Heart left ventricle (tissue), 16 donors: ENCODE results near the gene GAK. TPM values are rescaled to one million over a fixed set of nuclear protein-coding genes. Genes with fewer than 3 reads are reported as not detected.

ENCODE experiments used
- ATAC-seq, 4 donors: fragments of 200-7000 bp; cut with Tn5 transposase; one replicate each; pipeline ENCODE4 v1.9.1; 2020 to 2022; ENCODE audit warnings: moderate library complexity in 4 of 4, mild to moderate bottlenecking in 3 of 4, moderate number of reproducible peaks in 1 of 4
- DNase-seq, 5 donors: peaks; one replicate each; pipeline ENCODE4 v3.0.0-alpha.2; 2020
- H3K27ac ChIP-seq, 12 donors: fragments of 200-600 bp; sonication (generic) in 4 of 12; one replicate each; pipeline versions ENCODE4 v1.5.0 to v1.8.0; 2016 to 2022; ENCODE audit warnings: mild to moderate bottlenecking in 2 of 12
- H3K27me3 ChIP-seq, 9 donors: fragments of 200-600 bp; sonication (generic) in 2 of 9; one replicate each; pipeline versions ENCODE4 v1.5.1 to v1.8.0; 2016 to 2022; ENCODE audit warnings: mild to moderate bottlenecking in 3 of 9
- H3K36me3 ChIP-seq, 9 donors: fragments of 200-600 bp; sonication (generic) in 2 of 9; one replicate each; pipeline versions ENCODE4 v1.5.0 to v1.8.0; 2018 to 2022; ENCODE audit warnings: mild to moderate bottlenecking in 2 of 9
- H3K4me1 ChIP-seq, 12 donors: fragments of 200-600 bp; sonication (generic) in 4 of 12; one replicate each; pipeline versions ENCODE4 v1.5.0 to v1.8.0; 2016 to 2022; ENCODE audit warnings: mild to moderate bottlenecking in 3 of 12
- H3K4me3 ChIP-seq, 12 donors: fragments of 200-600 bp; sonication (generic) in 4 of 12; one replicate each; pipeline versions ENCODE4 v1.5.0 to v1.8.0; 2017 to 2022; ENCODE audit warnings: mild to moderate bottlenecking in 9 of 12, moderate library complexity in 4 of 12
- H3K9me3 ChIP-seq, 12 donors: fragments of 200-600 bp; sonication (generic) in 4 of 12; one replicate each; pipeline versions ENCODE4 v1.5.0 to v1.8.0; 2016 to 2022; ENCODE audit warnings: mild to moderate bottlenecking in 1 of 12
- POLR2A ChIP-seq, 2 donors: fragments of 450-650 bp; IDR thresholded peaks; one replicate each; pipeline ENCODE4 v1.6.1; 2017; ENCODE audit warnings: antibody characterized with exemption in 2 of 2, mild to moderate bottlenecking in 2 of 2, moderate library complexity in 2 of 2
- WGBS, 4 donors: extraction: QIAGEN DNeasy Blood & Tissue Kit in 2 of 4; methylation state at CpG; one replicate each; pipeline versions ENCODE4 v1.1.5 to v1.1.7; 2013 to 2018; 5-methylcytosine and 5-hydroxymethylcytosine counted together
- intact Hi-C, 10 donors: fragments of 100-400 bp; cut with DNase I; formaldehyde crosslinking; loops; one replicate each; pipeline versions ENCODE4 v1.11.1 to v1.14.2; 2022
- polyA plus RNA-seq, 2 donors: library from polyadenylated mRNA; stranded (reverse); fragments of 200-250 nt; gene quantifications; one replicate each; pipeline ENCODE4 v1.2.3, GENCODE V29; 2013
- total RNA-seq, 9 donors: library from RNA; depleted of rRNA in 2 of 9; stranded (reverse); fragments of >200 nt in 2 of 9; fragmentation: NEBNext Ultra II Directional in 3 of 9; extraction: Animal tissue kit (Norgen Biotek cat#: 25700) in 3 of 9; gene quantifications; one replicate each; pipeline versions ENCODE4 v1.1.0 to v1.2.4, GENCODE V29; 2016 to 2023
- TF ChIP-seq, protein P1 (sequence below), 12 donors: fragments of 200-600 bp; sonication (generic) in 4 of 12; IDR thresholded peaks; one replicate each; pipeline versions ENCODE4 v1.5.0 to v1.8.0; 2018 to 2022; ENCODE audit warnings: antibody characterized with exemption in 12 of 12, mild to moderate bottlenecking in 5 of 12
- donor health status: ischemic (EF 13 %, LVEDD 7.1; RV severe dilation, severe dysfunction).
- donor health status: healthy with polysubstance abuse.
- donor health status: DM: no; HTN: yes; CAD: no.
- donor health status: DM: no; HTN: no; CAD: no.
- donor health status: ischemic (EF 25% LVEDD 6.9; RV normal size, moderate dysfunction).
- donor health status: ischemic (EF 25% LVEDD 5.7; RV mildly dilated, moderate dysfunction).
- donor health status: healthy.
- donor health status: DM: yes; HTN: yes; CAD: no.
- donor health status: ischemic (EF 35%, LVEDD 5.7; RV mildly dilated, moderate dysfunction).
- donor health status: nonischemic (EF 11% LVEDD 7.7; RV severe dilation, severe dysfunction).
- donor health status: DM: yes; HTN: yes; CAD: no.
- donor health status: PGD.
- donor health status: ischemic (EF 29% LVEDD 5.4; RV normal size, mild dysfunction).
- donor health status: nonischemic (EF 23%, LVEDD 6.1; RV moderate dilation, normal function).

The GAK gene
- total and polyA plus RNA-seq, 11 donors, result 22.8 to 55.1 (median 33.8) TPM

- H3K27me3 ChIP-seq, result no peaks in the 10 kb centered on the region
- TF ChIP-seq POLR2A (IDR thresholded peaks at IDR 0.05), result no peak
- TF ChIP-seq, protein P1, sequence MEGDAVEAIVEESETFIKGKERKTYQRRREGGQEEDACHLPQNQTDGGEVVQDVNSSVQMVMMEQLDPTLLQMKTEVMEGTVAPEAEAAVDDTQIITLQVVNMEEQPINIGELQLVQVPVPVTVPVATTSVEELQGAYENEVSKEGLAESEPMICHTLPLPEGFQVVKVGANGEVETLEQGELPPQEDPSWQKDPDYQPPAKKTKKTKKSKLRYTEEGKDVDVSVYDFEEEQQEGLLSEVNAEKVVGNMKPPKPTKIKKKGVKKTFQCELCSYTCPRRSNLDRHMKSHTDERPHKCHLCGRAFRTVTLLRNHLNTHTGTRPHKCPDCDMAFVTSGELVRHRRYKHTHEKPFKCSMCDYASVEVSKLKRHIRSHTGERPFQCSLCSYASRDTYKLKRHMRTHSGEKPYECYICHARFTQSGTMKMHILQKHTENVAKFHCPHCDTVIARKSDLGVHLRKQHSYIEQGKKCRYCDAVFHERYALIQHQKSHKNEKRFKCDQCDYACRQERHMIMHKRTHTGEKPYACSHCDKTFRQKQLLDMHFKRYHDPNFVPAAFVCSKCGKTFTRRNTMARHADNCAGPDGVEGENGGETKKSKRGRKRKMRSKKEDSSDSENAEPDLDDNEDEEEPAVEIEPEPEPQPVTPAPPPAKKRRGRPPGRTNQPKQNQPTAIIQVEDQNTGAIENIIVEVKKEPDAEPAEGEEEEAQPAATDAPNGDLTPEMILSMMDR (IDR thresholded peaks at IDR 0.05), result no peak
- no peak overlapping the region for H3K4me3 ChIP-seq
- H3K27ac ChIP-seq, result no peak overlapping the region
- DNase-seq, result peak in 1 of 5 donors; percentile 2
- peaks cover 0 to 6% (median 0%) of the 10 kb centered on the region in 12 donors for H3K9me3 ChIP-seq
- H3K36me3 ChIP-seq, result peaks cover 0 to 48% (median 25%) of the 10 kb centered on the region in 9 donors
- intact Hi-C loops, result no loop called here
- ATAC-seq, result no peak
- peaks cover 0 to 14% (median 0%) of the 10 kb centered on the region in 12 donors for H3K4me1 ChIP-seq
- WGBS, 4 donors, result 91 to 95% (median 94%) methylated on average over 4 of the region's 4 CpGs
Observed at GRCh38 chr4:913280-913618, 18.9 kb downstream of the GAK start.

DNA sequence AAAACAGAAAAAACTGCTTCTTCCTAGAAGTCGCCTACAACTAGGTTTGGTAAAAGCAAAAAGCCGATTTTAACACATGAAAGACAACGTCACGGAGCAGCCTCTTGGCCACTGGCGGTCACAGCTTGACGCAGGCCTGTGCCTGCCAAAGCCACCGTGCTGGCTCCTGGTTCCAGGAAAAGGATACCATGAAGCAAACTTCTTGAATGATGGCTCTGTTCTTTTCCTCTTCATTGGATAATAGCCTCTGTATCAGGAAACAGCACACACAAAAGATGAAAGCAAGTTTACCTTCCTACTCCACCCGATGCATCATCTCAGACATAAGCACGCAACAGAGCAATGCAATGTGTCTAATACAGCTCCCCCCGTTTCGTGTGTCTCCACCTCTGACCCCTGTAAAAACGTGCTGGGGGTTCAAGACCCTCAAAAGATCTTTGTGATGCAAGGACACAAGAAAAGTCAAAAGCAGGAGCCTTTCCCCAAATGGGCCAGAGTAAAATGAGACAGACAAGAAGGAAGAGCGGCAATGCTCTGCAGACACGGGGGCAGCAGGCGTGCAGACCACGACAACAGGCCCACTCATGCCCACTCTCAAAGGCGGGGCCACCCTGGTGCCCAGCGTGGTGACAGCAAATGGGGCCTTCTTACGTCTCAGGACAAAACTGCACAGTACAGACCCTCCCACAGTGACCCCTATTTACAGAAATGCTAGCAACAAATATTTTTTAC is 19.4 kb downstream of the GAK start:
- TF ChIP-seq, protein P1 (IDR thresholded peaks at IDR 0.05), result no peak
- no peak for TF ChIP-seq POLR2A (IDR thresholded peaks at IDR 0.05)
- DNase-seq, result peak in 1 of 5 donors; percentile 18
- H3K9me3 ChIP-seq, result peaks cover 0 to 1% (median 0%) of the 10 kb centered on the region in 12 donors
- no peak overlapping the region for H3K27ac ChIP-seq
- peaks cover 0 to 50% (median 25%) of the 10 kb centered on the region in 9 donors for H3K36me3 ChIP-seq
- H3K4me1 ChIP-seq, result peaks cover 0 to 14% (median 0%) of the 10 kb centered on the region in 12 donors
- WGBS, 4 donors, result 81 to 87% (median 85%) methylated on average over 19 of the region's 19 CpGs
- ATAC-seq, result no peak
- intact Hi-C loops, result no loop called here
- no peak overlapping the region for H3K4me3 ChIP-seq
- H3K27me3 ChIP-seq, result no peaks in the 10 kb centered on the region

DNA sequence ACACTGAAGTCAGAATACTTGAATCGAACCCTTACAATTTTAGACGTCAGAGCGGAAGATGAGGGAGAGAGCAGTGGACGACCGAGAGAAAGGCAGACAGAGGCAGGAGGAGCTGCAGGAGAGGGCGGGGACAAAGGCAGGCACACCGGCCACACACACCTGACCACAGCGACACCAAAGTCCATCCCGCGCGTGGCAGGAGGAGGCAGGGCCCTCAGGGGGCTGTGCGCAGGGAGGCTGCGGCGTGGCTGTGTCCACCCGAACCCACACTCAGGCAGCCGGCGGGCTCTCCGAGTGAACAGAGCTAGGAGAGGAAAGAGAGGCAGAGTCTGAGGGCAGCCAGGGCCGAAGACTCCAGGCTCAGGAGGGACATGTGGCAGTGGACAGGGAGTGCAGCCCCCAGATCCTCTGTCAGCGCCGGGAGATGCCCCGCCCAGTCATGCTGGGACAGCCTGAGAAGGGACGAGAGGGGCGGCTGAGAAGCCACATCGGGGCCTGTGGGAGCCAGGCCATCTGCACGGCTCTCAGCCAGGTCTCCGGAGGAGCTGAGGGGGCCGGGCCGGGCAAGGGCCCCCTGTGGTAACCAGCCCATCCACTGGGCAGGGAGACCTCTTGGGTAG is 20.1 kb downstream of the GAK start:
- intact Hi-C loops, result no loop called here
- peaks cover 0 to 50% (median 27%) of the 10 kb centered on the region in 9 donors for H3K36me3 ChIP-seq
- ATAC-seq (no peak), DNase-seq (peak in 2 of 5 donors; percentile 15 to 37)
- H3K27ac ChIP-seq, result no peak overlapping the region
- no peak overlapping the region for H3K4me3 ChIP-seq
- no peaks in the 10 kb centered on the region for H3K27me3 ChIP-seq
- peaks cover 0 to 14% (median 0%) of the 10 kb centered on the region in 12 donors for H3K4me1 ChIP-seq
- 85 to 93% (median 92%) methylated on average over 24 to 29 of the region's 29 CpGs for WGBS, 4 donors
- TF ChIP-seq, protein P1 (IDR thresholded peaks at IDR 0.05), result no peak
- TF ChIP-seq POLR2A (IDR thresholded peaks at IDR 0.05), result no peak
- no peaks in the 10 kb centered on the region for H3K9me3 ChIP-seq

DNA sequence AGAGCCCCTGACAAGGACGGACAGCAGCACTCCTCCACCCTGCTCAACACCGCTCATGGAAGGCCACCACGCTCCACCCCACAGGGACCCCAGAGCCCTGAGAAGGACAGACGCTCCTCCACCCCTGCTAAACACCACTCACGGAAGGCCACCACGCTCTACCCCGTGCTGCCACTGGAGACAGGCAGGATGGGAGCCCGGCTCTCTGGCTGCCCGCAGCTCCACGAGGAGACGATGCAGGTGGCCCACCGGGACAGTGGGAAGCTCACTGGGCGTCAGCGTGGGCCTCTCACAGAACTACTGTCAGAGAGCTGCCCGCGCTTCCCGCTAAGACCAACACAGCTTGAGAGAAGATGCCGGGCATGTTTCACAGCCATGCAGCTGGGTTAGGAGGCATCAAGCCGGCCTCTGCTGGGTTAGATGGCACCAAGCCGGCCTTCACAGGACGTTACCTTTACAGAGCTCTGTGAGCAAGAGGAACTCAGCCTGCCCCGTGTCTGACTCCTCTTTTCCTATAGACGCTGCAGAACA is 20.8 kb downstream of the GAK start:
- no peak for ATAC-seq
- Histone ChIP-seq H3K4me3 (no peak overlapping the region), H3K9me3 (no peaks in the 10 kb centered on the region), H3K4me1 (peaks cover 0 to 12% (median 0%) of the 10 kb centered on the region in 12 donors), H3K27me3 (no peaks in the 10 kb centered on the region), H3K27ac (no peak overlapping the region), H3K36me3 (peaks cover 0 to 50% (median 27%) of the 10 kb centered on the region in 9 donors)
- 94 to 97% (median 95%) methylated on average over 19 to 23 of the region's 23 CpGs for WGBS, 4 donors
- intact Hi-C loops, result no loop called here
- TF ChIP-seq, protein P1 (IDR thresholded peaks at IDR 0.05), result no peak
- TF ChIP-seq POLR2A (IDR thresholded peaks at IDR 0.05), result no peak
- DNase-seq, result peak in 1 of 5 donors; percentile 33
